Ectodermal cell (in vitro differentiated cells): Measurements from ENCODE around the gene HSFX4.
"Not testable (repeated sequence)": the region's sequence is repeated elsewhere in the genome, so short reads cannot be mapped to it uniquely, and the experiment has no call there.

Source experiments
- H3K27ac ChIP-seq: 2 replicates; pipeline ENCODE4 v1.7.0; 2013; ENCODE audit warnings: mild to moderate bottlenecking, low read depth, low read length; ENCODE audit not compliant: insufficient read depth, poor library complexity, severe bottlenecking
- H3K27me3 ChIP-seq: 2 replicates; pipeline ENCODE4 v1.7.0; 2013; ENCODE audit warnings: mild to moderate bottlenecking, low read length; ENCODE audit not compliant: insufficient read depth, control insufficient read depth, poor library complexity, severe bottlenecking
- H3K36me3 ChIP-seq: one replicate; pipeline ENCODE4 v1.7.0; 2013; ENCODE audit warnings: low read length; ENCODE audit not compliant: control insufficient read depth, insufficient read depth
- H3K4me1 ChIP-seq: one replicate; pipeline ENCODE4 v1.7.0; 2013; ENCODE audit warnings: low read length; ENCODE audit not compliant: control insufficient read depth, insufficient read depth
- H3K4me3 ChIP-seq: 2 replicates; pipeline ENCODE4 v1.7.0; 2013; ENCODE audit warnings: low read depth, low read length, control low read depth; ENCODE audit not compliant: insufficient read depth
- H3K9me3 ChIP-seq: 2 replicates; pipeline ENCODE4 v1.7.0; 2013; ENCODE audit warnings: mild to moderate bottlenecking, low read length, moderate library complexity; ENCODE audit not compliant: control insufficient read depth
- WGBS, 2 experiments: methylation state at CpG; one replicate each; pipeline ENCODE4 v1.1.7; 2013; ENCODE audit warnings: missing lambda C conversion rate in 2 of 2; 5-methylcytosine and 5-hydroxymethylcytosine counted together

The HSFX4 gene

GRCh38 chrX:149937871-149938426 is 8.6 kb downstream of the HSFX4 start:
- H3K4me3 ChIP-seq = peak overlapping the region; percentile 77
- no peaks in the 10 kb centered on the region for H3K27me3 ChIP-seq
- H3K36me3 ChIP-seq = no peaks in the 10 kb centered on the region
- no peaks in the 10 kb centered on the region for H3K4me1 ChIP-seq
- WGBS, 2 experiments = 1 to 2% methylated on average over 46 of the region's 46 CpGs
- H3K9me3 ChIP-seq = no peaks in the 10 kb centered on the region
- H3K27ac ChIP-seq = peak overlapping the region; percentile 86

- WGBS, 2 experiments = 1% methylated on average over 38 of the region's 39 CpGs
These were observed 9.1 kb downstream of the HSFX4 start, which contains the start of gene EOLA2 for GRCh38 chrX:149938427-149938880. Gene EOLA2 (minus strand): TSS chrX:149938491. CDS start chrX:149933874, 4,617 bp downstream.

GRCh38 chrX:149938881-149939654 is 9.7 kb downstream of the HSFX4 start:
- Histone ChIP-seq H3K4me1 (no peaks in the 10 kb centered on the region), H3K36me3 (no peaks in the 10 kb centered on the region), H3K27me3 (no peaks in the 10 kb centered on the region), H3K9me3 (no peaks in the 10 kb centered on the region), H3K4me3 (peak overlapping the region; percentile 77), H3K27ac (peak overlapping the region; percentile 86)
- WGBS, 2 experiments = 1% methylated on average over 14 to 33 of the region's 50 CpGs

More at GRCh38 chrX:149938427-149938880, 9.1 kb downstream of the HSFX4 start, which contains the start of gene EOLA2:
- Histone ChIP-seq H3K4me3 (peak within 1 kb of the TSS; percentile 77), H3K27ac (peak within 1 kb of the TSS; percentile 86), H3K27me3 (no peaks in the 10 kb centered on the region), H3K9me3 (no peaks in the 10 kb centered on the region), H3K4me1 (no peaks in the 10 kb centered on the region), H3K36me3 (no peaks in the 10 kb centered on the region)

GRCh38 chrX:149939655-149939904 is 10.2 kb downstream of the HSFX4 start:
- Histone ChIP-seq H3K9me3 (no peaks in the 10 kb centered on the region), H3K27me3 (no peaks in the 10 kb centered on the region), H3K36me3 (no peaks in the 10 kb centered on the region), H3K27ac (peak overlapping the region; percentile 83), H3K4me3 (peak overlapping the region; percentile 48), H3K4me1 (no peaks in the 10 kb centered on the region)
- WGBS, 2 experiments = 1 to 2% methylated on average over 17 of the region's 17 CpGs

- Histone ChIP-seq H3K4me1 (no peaks in the 10 kb centered on the region), H3K27ac (peak overlapping the region; percentile 83), H3K36me3 (no peaks in the 10 kb centered on the region), H3K9me3 (no peaks in the 10 kb centered on the region), H3K4me3 (peak overlapping the region; percentile 48), H3K27me3 (no peaks in the 10 kb centered on the region)
- 0 to 1% methylated on average over 27 of the region's 27 CpGs for WGBS, 2 experiments
These were observed 10.7 kb downstream of the HSFX4 start for GRCh38 chrX:149939905-149940673.

- H3K4me1 ChIP-seq, H3K4me3 ChIP-seq, H3K27ac ChIP-seq, H3K27me3 ChIP-seq, H3K36me3 ChIP-seq, H3K9me3 ChIP-seq: not testable (repeated sequence)
- 9 to 13% methylated on average over 7 to 8 of the region's 11 CpGs for WGBS, 2 experiments
These were observed 11.3 kb downstream of the HSFX4 start for GRCh38 chrX:149940674-149941024.

GRCh38 chrX:149945087-149945670 is 15.8 kb downstream of the HSFX4 start:
- H3K36me3 ChIP-seq, H3K27ac ChIP-seq, H3K9me3 ChIP-seq, H3K4me1 ChIP-seq, H3K27me3 ChIP-seq, H3K4me3 ChIP-seq: not testable (repeated sequence)
- WGBS, 2 experiments = 90 to 94% methylated on average over 11 of the region's 11 CpGs

GRCh38 chrX:149945820-149946219 is 16.4 kb downstream of the HSFX4 start:
- not testable (repeated sequence) for H3K9me3 ChIP-seq, H3K4me1 ChIP-seq, H3K36me3 ChIP-seq, H3K27ac ChIP-seq, H3K27me3 ChIP-seq, H3K4me3 ChIP-seq
- WGBS, 2 experiments = 93 to 97% methylated on average over 5 to 7 of the region's 9 CpGs

GRCh38 chrX:149946932-149947331 is 17.6 kb downstream of the HSFX4 start:
- no CpG with 5 or more reads among the region's 3 CpGs for WGBS, 2 experiments
- H3K4me3 ChIP-seq, H3K36me3 ChIP-seq, H3K4me1 ChIP-seq, H3K27me3 ChIP-seq, H3K27ac ChIP-seq, H3K9me3 ChIP-seq: not testable (repeated sequence)

GRCh38 chrX:149948016-149948415 is 18.6 kb downstream of the HSFX4 start:
- Histone ChIP-seq H3K4me1 (no peaks in the 10 kb centered on the region), H3K9me3 (no peaks in the 10 kb centered on the region), H3K27ac (no peak overlapping the region), H3K36me3 (no peaks in the 10 kb centered on the region), H3K4me3 (no peak overlapping the region), H3K27me3 (no peaks in the 10 kb centered on the region)
- 48 to 62% methylated on average over 3 of the region's 3 CpGs for WGBS, 2 experiments
